Natural killer cell (primary cell): ENCODE data around the gene ABCC4. TPM values are rescaled to one million over a fixed set of nuclear protein-coding genes. Genes with fewer than 3 reads are reported as not detected.

Experiments used
- ATAC-seq, 3 donors: fragments of 150-1000 bp in 2 of 3; fragments of 200-7000 bp in 1 of 3; cut with Tn5 transposase; 1 replicate in 1 of 3; 2 replicates in 2 of 3; pipeline ENCODE4 v1.10.0; 2021; ENCODE audit warnings: mild to moderate bottlenecking in 2 of 3, moderate library complexity in 2 of 3
- DNase-seq, 2 donors: peaks; one replicate each; pipeline versions ENCODE4 v3.0.0 to v3.0.0-alpha.2; 2013 to 2021; ENCODE audit warnings: mixed read lengths in 1 of 2
- H3K27ac ChIP-seq: one replicate; pipeline ENCODE4 v1.5.1; 2013; ENCODE audit warnings: mild to moderate bottlenecking, low read length
- H3K27me3 ChIP-seq: one replicate; pipeline ENCODE4 v1.6.1; 2013; ENCODE audit warnings: low read length; ENCODE audit not compliant: control insufficient read depth, insufficient read depth
- H3K36me3 ChIP-seq: one replicate; pipeline ENCODE4 v1.6.1; 2013; ENCODE audit warnings: low read length; ENCODE audit not compliant: control insufficient read depth, insufficient read depth
- H3K4me1 ChIP-seq: one replicate; pipeline ENCODE4 v1.6.1; 2013; ENCODE audit warnings: low read length; ENCODE audit not compliant: control insufficient read depth, insufficient read depth
- H3K4me3 ChIP-seq: one replicate; pipeline ENCODE4 v1.5.1; 2013; ENCODE audit warnings: low read length
- H3K9me3 ChIP-seq: one replicate; pipeline ENCODE4 v1.6.1; 2013; ENCODE audit warnings: low read length; ENCODE audit not compliant: control insufficient read depth, insufficient read depth
- H3K27ac Mint-ChIP-seq, 2 donors: one replicate each; pipeline ENCODE4 v1.8.0; 2022; ENCODE audit warnings: mild to moderate bottlenecking in 2 of 2, mixed read lengths in 2 of 2, moderate library complexity in 1 of 2
- H3K27me3 Mint-ChIP-seq, 2 donors: one replicate each; pipeline ENCODE4 v1.8.0; 2022; ENCODE audit warnings: low read depth in 2 of 2, mixed read lengths in 2 of 2
- H3K36me3 Mint-ChIP-seq: one replicate; pipeline ENCODE4 v1.8.0; 2022; ENCODE audit warnings: mixed read lengths
- H3K4me1 Mint-ChIP-seq, 2 donors: one replicate each; pipeline ENCODE4 v1.8.0; 2022; ENCODE audit warnings: mixed read lengths in 2 of 2
- H3K4me3 Mint-ChIP-seq: one replicate; pipeline ENCODE4 v1.8.0; 2022; ENCODE audit warnings: mild to moderate bottlenecking, moderate library complexity, mixed read lengths
- H3K9me3 Mint-ChIP-seq, 2 donors: one replicate each; pipeline ENCODE4 v1.8.0; 2022; ENCODE audit warnings: mixed read lengths in 2 of 2
- CTCF ChIP-seq: fragments of 200-600 bp; IDR thresholded peaks from one replicate; pipeline ENCODE4 v1.8.0; 2022; ENCODE audit warnings: antibody characterized with exemption
- WGBS: methylation state at CpG from one replicate; pipeline ENCODE4 v1.1.7; 2013; ENCODE audit warnings: missing lambda C conversion rate; ENCODE audit not compliant: insufficient coverage; 5-methylcytosine and 5-hydroxymethylcytosine counted together
- intact Hi-C: fragments of 100-400 bp; cut with micrococcal nuclease; formaldehyde crosslinking; loops from one replicate; pipeline ENCODE4 v1.14.2; 2022
- total RNA-seq, 4 donors: library from RNA; stranded (reverse); fragments of 120-200 nt in 1 of 4; gene quantifications; one replicate each; pipeline versions ENCODE4 v1.2.3 to v1.2.4, GENCODE V29; 2013 to 2022

ABCC4 gene
- total RNA-seq, 3 donors from 2014 or later (not counting 1 experiment from before 2014, with no cell fraction given): 4.8 to 10.3 (median 6.5) TPM

DNA sequence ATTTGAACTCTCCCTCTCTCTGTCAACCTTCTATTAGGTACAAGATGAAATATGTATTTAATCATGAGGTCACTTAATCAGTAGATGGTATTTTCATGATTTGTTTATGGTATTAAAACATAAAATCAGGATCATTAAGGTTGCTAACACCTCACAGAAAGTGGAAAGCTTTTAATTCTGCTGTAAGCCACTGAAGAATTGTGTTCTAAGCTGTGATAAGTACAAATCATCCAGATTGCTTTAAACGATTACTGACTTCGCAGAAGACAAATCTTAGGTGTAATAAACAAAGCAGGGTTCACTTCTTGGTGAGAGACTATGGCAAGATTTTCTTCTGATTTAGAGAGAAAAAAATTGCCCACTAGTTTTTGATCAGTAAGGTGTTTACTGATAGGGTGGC is 214.5 kb downstream of the ABCC4 start:
- no peaks in the 10 kb centered on the region for H3K36me3 ChIP-seq
- no peaks in the 10 kb centered on the region for H3K9me3 ChIP-seq
- H3K27me3 Mint-ChIP-seq: no peaks in the 10 kb centered on the region
- no peak overlapping the region for H3K27ac ChIP-seq
- peaks cover 6% of the 10 kb centered on the region for H3K36me3 Mint-ChIP-seq
- peaks cover 5 to 7% of the 10 kb centered on the region in 2 donors for H3K4me1 Mint-ChIP-seq
- no peak for ATAC-seq
- no peaks in the 10 kb centered on the region for H3K27me3 ChIP-seq
- TF ChIP-seq CTCF: no peak
- intact Hi-C loops: no loop called here
- no peak overlapping the region for H3K4me3 ChIP-seq
- H3K4me3 Mint-ChIP-seq: no peak overlapping the region
- no peaks in the 10 kb centered on the region for H3K4me1 ChIP-seq
- WGBS: 94% methylated on average over 2 of the region's 2 CpGs
- H3K27ac Mint-ChIP-seq: no peak overlapping the region
- DNase-seq: no peak
- no peaks in the 10 kb centered on the region for H3K9me3 Mint-ChIP-seq

GRCh38 chr13:95083758-95084157 is 217.5 kb downstream of the ABCC4 start:
- intact Hi-C loops: no loop called here
- Mint-ChIP-seq H3K27me3 (no peaks in the 10 kb centered on the region), H3K4me1 (peaks cover 5 to 7% of the 10 kb centered on the region in 2 donors), H3K27ac (no peak overlapping the region), H3K9me3 (no peaks in the 10 kb centered on the region), H3K4me3 (no peak overlapping the region), H3K36me3 (no peaks in the 10 kb centered on the region)
- ATAC-seq (no peak), DNase-seq (no peak)
- H3K27ac ChIP-seq: no peak overlapping the region
- no peak overlapping the region for H3K4me3 ChIP-seq
- WGBS: 75% methylated on average over 3 of the region's 3 CpGs
- TF ChIP-seq CTCF: no peak
- H3K4me1 ChIP-seq: no peaks in the 10 kb centered on the region
- H3K27me3 ChIP-seq: no peaks in the 10 kb centered on the region
- no peaks in the 10 kb centered on the region for H3K9me3 ChIP-seq
- no peaks in the 10 kb centered on the region for H3K36me3 ChIP-seq

- DNase-seq: no peak
- peaks cover 4 to 5% of the 10 kb centered on the region in 2 donors for H3K4me1 Mint-ChIP-seq
- ATAC-seq: no peak
- 62% methylated on average over 7 of the region's 7 CpGs for WGBS
- Histone ChIP-seq H3K4me1 (no peaks in the 10 kb centered on the region), H3K36me3 (no peaks in the 10 kb centered on the region), H3K27ac (no peak overlapping the region), H3K27me3 (no peaks in the 10 kb centered on the region), H3K4me3 (no peak overlapping the region), H3K9me3 (no peaks in the 10 kb centered on the region)
- TF ChIP-seq CTCF: no peak
- no peaks in the 10 kb centered on the region for H3K27me3 Mint-ChIP-seq
- no peak overlapping the region for H3K27ac Mint-ChIP-seq
- no peaks in the 10 kb centered on the region for H3K36me3 Mint-ChIP-seq
- no peaks in the 10 kb centered on the region for H3K9me3 Mint-ChIP-seq
- no peak overlapping the region for H3K4me3 Mint-ChIP-seq
- intact Hi-C loops: no loop called here
These were observed 218.2 kb downstream of the ABCC4 start for GRCh38 chr13:95083066-95083465.

GRCh38 chr13:95075506-95075905 is 225.7 kb downstream of the ABCC4 start:
- no peak for ATAC-seq
- Mint-ChIP-seq H3K4me3 (no peak overlapping the region), H3K9me3 (no peaks in the 10 kb centered on the region), H3K4me1 (no peaks in the 10 kb centered on the region), H3K36me3 (no peaks in the 10 kb centered on the region), H3K27me3 (no peaks in the 10 kb centered on the region), H3K27ac (no peak overlapping the region)
- no peak for TF ChIP-seq CTCF
- no peak for DNase-seq
- Histone ChIP-seq H3K36me3 (peaks cover 5% of the 10 kb centered on the region), H3K27me3 (no peaks in the 10 kb centered on the region), H3K4me3 (no peak overlapping the region), H3K9me3 (no peaks in the 10 kb centered on the region), H3K4me1 (no peaks in the 10 kb centered on the region), H3K27ac (no peak overlapping the region)
- intact Hi-C loops: no loop called here
- WGBS: 90% methylated on average over 5 of the region's 5 CpGs
